ENCODE results near the gene ERC1. TPM values are rescaled to one million over a fixed set of nuclear protein-coding genes. Genes with fewer than 3 reads are reported as not detected.
"Not testable (repeated sequence)": the region's sequence is repeated elsewhere in the genome, so short reads cannot be mapped to it uniquely, and the experiment has no call there.

Gene ERC1
- total RNA-seq, 2 donors from 2014 or later = 40.3 to 43.0 TPM

DNA sequence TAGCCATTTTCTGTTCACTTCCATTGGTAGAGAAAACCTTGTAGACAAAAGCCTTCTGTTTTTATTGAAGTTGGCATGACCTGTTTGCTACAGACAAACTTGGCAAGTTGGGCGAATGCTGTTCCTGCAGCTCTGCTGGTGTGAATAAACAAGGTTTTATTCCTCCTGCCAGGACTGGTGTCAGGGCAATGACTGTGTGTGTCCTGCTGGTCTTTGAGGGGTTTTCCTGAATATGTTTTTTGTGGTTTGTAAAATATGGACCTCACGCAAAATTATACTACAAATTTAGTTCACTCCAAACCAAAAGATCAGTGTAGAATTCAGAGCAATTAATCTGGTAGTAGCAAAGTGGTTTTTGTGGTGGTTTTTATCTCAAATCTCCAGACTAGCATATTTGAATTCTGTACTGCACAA, 140.8 kb downstream of the ERC1 start:
- no peak for TF ChIP-seq CTCF (IDR thresholded peaks at IDR 0.05)
- Histone ChIP-seq H3K4me3 (no peak overlapping the region), H3K27ac (no peak overlapping the region), H3K36me3 (no peaks in the 10 kb centered on the region), H3K9me3 (no peaks in the 10 kb centered on the region), H3K27me3 (no peaks in the 10 kb centered on the region), H3K4me1 (no peaks in the 10 kb centered on the region)
- no peak for DNase-seq (ENCODE audit: low spot score)

DNA sequence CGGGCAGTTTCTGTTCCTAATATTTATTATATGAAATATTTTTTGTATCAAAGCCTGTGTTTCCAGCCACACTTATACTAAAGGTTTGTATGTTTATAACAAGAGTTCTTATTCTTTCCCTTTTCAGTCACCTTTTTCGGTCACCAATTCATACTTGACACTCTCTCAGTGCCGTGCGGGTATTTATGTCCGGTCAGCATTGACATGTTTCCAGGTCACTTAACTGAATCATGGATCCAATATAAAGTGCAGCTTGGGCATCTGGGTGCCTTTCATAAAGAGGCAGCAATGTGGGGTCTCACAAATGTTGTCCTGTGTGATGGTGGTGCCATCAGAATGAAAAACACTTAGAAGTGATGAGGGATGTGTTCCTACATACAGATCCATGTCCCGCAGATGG, 141.3 kb downstream of the ERC1 start:
- H3K27me3 ChIP-seq = no peaks in the 10 kb centered on the region
- TF ChIP-seq CTCF (IDR thresholded peaks at IDR 0.05) = no peak
- no peaks in the 10 kb centered on the region for H3K36me3 ChIP-seq
- H3K27ac ChIP-seq = no peak overlapping the region
- DNase-seq (ENCODE audit: low spot score) = no peak
- H3K9me3 ChIP-seq = no peaks in the 10 kb centered on the region
- no peak overlapping the region for H3K4me3 ChIP-seq
- H3K4me1 ChIP-seq = no peaks in the 10 kb centered on the region

GRCh38 chr12:1138691-1139090, 147.7 kb downstream of the ERC1 start:
- Histone ChIP-seq H3K9me3 (no peaks in the 10 kb centered on the region), H3K27ac (no peak overlapping the region), H3K27me3 (no peaks in the 10 kb centered on the region), H3K36me3 (peaks cover 12% of the 10 kb centered on the region), H3K4me1 (no peaks in the 10 kb centered on the region), H3K4me3 (no peak overlapping the region)
- no peak for TF ChIP-seq CTCF (IDR thresholded peaks at IDR 0.05)
- DNase-seq (ENCODE audit: low spot score) = no peak

DNA sequence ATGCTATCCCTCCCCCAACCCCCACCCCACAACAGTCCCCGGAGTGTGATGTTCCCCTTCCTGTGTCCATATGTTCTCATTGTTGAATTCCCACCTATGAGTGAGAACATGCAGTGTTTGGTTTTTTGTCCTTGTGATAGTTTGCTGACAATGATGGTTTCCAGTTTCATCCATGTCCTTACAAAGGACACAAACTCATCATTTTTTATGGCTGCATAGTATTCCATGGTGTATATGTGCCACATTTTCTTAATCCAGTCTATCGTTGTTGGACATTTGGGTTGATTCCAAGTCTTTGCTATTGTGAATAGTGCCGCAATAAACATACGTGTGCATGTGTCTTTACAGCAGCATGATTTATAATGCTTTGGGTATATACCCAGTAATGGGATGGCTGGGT, 155.7 kb downstream of the ERC1 start:
- not testable (repeated sequence) for H3K27ac ChIP-seq; H3K27me3 ChIP-seq; H3K36me3 ChIP-seq; H3K9me3 ChIP-seq; DNase-seq (ENCODE audit: low spot score); H3K4me3 ChIP-seq; H3K4me1 ChIP-seq

DNA sequence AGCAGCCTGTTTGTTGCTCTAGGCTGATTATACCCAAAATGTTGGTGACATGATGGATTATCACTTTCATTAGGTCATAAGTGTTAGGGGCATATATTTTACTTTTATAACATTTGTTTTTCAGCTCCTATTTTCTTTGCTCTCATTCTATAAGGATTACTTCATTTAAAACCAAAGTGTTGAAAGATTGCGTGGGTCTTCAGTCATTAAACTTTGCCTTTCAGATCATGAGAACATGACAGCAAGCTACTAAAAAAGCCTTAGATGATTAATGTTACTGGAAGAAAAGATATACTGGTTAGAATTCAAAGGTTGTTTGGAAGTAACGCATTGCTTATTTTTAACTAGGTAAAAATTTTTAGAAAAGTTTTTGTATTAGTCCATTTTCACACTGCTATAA, 156.8 kb downstream of the ERC1 start:
- no peak overlapping the region for H3K27ac ChIP-seq
- no peaks in the 10 kb centered on the region for H3K27me3 ChIP-seq
- no peak for TF ChIP-seq CTCF (IDR thresholded peaks at IDR 0.05)
- peaks cover 5% of the 10 kb centered on the region for H3K36me3 ChIP-seq
- no peaks in the 10 kb centered on the region for H3K4me1 ChIP-seq
- H3K9me3 ChIP-seq = no peaks in the 10 kb centered on the region
- DNase-seq (ENCODE audit: low spot score) = no peak
- no peak overlapping the region for H3K4me3 ChIP-seq

GRCh38 chr12:1157046-1157445, 166.0 kb downstream of the ERC1 start:
- Histone ChIP-seq H3K36me3 (no peaks in the 10 kb centered on the region), H3K4me3 (no peak overlapping the region), H3K9me3 (no peaks in the 10 kb centered on the region), H3K27ac (no peak overlapping the region), H3K4me1 (no peaks in the 10 kb centered on the region), H3K27me3 (no peaks in the 10 kb centered on the region)
- no peak for TF ChIP-seq CTCF (IDR thresholded peaks at IDR 0.05)
- no peak for DNase-seq (ENCODE audit: low spot score)

All from right atrium auricular region (tissue), 2 donors.